GM21786 (cell line): Measurements from ENCODE around the gene TPM1.
"Not testable (repeated sequence)": the region's sequence is repeated elsewhere in the genome, so short reads cannot be mapped to it uniquely, and the experiment has no call there.

ENCODE experiments used
- ATAC-seq: cut with Tn5 transposase; IDR thresholded peaks from one replicate; pipeline ENCODE4 v1.9.1; 2021; ENCODE audit not compliant: unreplicated experiment

The TPM1 gene

DNA sequence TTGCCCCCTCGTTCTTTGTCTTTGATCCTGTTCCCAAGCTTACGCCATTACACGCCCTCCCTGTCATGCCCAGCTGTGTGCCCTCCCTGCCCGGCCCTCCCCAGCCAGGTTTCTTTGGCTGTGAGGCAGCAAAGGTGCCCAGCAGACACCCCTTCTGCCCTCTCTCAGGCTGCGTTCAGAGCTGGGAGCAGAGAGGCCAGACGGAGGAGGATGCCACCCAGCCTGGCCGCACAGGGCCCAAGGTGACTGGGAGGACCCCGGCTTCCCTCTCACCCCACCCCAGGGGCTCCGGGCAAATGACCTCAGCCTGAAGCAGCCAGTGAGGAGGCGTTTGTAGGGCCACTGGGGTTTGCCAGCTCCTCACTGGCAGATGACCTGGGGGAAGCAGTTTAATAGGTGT lies 48.3 kb downstream of the TPM1 start:
- no peak for ATAC-seq

DNA sequence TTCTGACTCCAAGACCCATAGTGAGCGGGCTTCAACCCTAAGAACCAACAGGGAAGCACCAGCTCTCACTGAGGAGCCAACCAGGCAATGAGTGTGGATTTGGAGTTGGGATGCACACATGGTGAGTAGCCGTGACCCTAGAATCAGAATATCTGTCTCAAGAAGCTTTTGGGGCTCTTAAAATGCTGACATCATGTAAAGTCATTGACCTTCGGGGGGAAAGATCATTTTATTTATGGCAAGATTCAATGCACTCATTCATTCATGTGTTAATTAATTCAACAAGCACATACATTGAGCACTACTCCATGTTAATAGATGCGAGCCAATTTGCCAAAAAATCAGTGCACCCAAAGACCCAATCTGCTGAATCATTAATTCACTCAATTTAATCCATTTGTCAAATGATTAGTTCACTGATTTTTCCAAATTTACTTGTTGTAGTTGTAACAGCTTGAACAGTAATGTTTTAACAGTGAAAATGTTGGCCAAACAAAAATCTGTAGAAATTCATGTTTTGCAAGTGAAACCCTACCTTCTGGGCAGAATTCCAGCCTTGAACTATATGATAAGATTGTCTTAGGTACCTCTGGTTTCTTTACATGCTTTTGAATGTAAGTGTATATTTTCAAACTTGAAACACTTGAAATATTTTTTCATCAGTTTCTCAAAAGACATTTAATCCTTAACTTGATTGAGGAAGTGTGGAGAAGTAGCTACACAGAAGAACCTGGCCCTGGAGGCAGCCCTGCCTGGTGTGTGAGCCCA lies 49.3 kb downstream of the TPM1 start:
- no peak for ATAC-seq

DNA sequence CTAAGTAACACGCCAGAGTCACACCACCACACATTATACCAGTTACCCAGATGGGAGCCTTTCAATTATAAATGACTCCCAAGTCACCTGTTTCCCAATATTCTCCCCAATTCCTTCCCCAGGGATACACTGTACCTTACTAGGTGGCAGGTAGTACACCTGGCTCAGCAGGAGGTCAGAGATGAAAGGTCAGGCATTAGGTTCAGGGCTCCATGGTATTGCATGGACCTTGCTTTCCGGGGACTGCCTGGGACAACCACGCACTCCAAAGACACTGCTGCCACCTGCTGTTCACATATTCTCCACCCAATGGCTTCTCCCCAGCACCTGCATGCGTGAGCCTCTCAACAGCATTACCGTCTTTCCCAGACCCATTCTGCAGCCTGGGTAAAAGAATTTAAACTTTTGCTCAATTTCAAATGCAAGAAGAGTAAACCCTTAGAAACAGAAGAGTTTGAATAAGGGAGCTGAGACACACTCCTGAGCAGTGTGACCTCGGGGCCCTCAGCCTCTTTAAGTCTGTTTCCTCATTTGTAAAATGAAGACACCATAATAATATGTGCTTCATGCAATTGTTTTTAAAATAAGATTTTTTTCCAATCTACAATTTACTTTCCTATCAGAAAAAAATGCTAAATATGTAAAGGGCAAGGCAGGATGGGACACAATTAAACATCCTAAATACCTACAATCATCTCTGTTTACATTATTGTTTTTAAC lies 51.1 kb downstream of the TPM1 start:
- peak; percentile 53 for ATAC-seq

DNA sequence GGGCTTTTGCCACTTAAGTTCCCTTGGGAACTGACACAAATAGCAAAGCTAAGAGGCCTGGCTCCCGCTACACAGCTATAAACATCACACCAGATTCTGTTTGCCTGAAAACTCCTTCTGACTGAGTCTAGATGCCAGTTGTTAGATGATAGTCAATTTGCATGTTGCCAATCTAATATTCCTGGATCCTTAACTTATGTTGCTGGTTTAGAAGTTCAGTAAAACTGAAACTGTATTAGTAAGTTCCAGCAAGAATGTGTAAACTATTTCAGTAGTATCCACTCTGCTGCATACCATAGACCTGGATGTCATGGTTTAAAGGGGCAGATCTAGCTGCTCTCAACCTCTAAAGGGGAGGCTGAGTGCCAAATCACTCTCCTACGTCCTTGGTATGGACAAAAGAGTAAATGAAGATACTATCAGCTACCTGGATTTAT lies 52.0 kb downstream of the TPM1 start:
- ATAC-seq = no peak

DNA sequence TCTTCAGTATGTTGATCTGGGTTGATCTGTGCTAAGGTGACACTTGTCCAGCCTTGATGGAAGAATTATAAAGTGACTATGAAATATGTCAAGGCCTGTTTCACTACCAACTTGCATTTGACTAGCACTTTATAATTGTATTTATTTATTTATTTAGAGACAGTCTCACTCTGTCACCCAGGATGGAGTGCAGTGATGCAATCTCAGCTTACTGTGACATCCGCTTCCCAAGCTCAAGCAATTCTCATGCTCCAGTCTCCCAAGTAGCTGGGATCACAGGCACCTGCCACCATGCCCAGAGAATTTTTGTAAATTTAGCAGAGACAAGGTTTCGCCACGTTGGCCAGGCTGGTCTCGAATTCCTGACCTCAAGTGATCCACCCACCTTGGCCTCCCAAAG lies 53.6 kb downstream of the TPM1 start:
- ATAC-seq = no peak

DNA sequence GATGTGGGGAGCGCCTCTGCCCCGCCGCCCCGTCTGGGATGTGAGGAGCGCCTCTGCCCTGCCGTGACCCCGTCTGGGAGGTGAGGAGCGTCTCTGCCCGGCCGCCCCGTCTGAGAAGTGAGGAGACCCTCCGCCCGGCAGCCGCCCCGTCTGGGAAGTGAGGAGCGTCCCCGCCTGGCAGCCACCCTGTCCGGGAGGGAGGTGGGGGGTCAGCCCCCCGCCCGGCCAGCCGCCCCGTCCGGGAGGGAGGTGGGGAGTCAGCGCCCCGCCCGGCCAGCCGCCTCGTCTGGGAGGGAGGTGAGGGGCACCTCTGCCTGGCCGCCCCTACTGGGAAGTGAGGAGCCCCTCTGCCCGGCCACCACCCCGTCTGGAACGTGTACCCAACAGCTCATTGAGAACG lies 56.4 kb downstream of the TPM1 start:
- ATAC-seq = not testable (repeated sequence)

DNA sequence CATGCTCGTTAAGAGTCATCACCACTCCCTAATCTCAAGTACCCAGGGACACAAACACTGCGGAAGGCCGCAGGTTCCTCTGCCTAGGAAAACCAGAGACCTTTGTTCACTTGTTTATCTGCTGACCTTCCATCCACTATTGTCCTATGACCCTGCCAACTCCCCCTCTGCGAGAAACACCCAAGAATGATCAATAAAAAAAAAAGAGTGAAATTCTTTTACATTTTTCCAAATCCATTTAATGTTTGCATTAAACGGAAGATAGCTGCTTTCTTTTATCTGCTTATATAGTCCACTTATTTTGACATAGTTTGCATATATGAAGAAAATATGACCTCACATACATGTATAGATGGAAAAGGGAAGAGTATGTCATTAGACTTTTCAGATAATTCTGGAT lies 57.0 kb downstream of the TPM1 start:
- ATAC-seq = not testable (repeated sequence)

DNA sequence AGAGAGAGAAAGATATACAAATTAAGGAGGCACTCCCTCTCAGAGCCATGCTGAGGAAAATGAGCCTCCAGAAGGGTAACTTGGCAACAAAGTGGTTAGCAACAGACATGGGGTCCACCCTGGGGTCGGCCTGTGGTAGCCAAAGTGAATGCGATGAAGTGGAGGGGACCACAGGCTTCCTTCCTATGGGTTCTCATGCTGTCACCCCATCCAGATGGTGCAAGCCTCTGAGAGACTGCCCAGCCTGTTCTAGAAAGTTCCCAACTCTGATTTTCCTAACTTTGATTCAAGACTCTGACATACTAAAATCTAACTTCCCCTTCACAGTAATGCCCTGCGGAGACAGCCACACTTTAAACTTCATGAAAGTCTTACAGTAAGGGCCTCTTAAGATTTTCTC lies 60.9 kb downstream of the TPM1 start:
- ATAC-seq = no peak

DNA sequence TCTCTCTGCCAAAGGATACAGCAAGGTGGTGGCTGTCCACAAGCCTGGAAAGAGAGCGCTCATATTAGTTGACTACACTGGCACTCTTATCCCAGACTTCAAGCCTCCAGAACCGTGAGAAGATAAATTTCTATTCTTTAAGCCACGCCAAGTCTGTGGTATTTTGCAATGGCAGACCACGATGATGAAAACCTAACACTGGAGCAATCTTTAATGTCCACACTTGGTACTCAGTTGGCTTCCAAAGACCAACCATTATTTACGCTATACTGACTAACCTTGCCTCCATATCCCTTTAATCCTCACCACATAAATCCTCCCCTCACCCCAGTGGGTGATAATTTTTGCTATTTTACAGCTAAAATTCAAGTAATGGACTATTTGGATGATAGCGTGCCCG lies 62.2 kb downstream of the TPM1 start:
- ATAC-seq = no peak

DNA sequence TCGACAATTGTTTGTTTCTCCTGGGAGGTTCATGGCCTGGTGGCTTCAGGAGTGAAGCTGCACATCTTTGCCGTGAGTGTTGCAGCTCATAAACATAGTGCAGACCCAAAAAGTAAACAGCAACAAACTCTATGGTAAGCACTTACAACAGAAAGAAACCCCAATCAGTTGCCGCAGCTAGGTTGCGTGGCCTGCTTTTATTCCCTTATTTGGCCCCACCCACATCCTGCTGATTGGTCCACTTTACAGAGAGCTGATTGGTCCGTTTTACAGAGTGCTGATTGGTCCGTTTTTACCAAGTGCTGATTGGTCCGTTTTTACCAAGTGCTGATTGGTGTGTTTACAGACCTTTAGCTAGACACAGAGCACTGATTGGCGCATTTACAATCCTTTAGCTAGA lies 62.8 kb downstream of the TPM1 start:
- ATAC-seq = not testable (repeated sequence)

DNA sequence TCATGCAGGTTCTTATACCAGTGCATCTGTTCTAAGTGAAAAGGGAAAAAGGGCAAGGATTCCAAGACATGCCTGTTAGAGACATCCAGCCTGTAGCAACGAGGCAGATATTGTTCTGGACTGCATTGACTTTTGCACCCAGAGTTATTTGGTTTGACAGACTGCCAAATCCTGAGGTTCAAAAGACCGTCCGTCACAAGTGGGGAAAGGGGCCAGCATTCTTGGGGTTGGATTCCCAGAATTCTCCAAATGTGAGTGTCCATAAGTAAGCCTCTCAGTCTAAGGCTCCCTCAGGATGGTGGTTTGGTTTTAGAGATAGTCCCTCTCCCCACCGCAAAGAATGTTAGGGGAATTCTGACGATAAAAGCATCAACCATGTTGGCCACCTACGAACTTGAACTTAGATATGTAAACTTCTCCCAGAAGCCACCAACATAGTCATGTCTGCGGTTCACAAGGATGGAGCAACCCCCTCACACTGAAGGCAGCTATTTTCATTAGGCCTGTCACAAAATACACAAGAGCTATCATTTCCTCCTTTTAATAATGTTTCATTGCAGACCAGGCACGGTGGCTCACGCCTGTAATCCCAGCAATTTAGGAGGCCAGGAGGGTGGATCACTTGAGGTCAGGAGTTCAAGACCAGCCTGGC lies 65.5 kb downstream of the TPM1 start:
- no peak for ATAC-seq

DNA sequence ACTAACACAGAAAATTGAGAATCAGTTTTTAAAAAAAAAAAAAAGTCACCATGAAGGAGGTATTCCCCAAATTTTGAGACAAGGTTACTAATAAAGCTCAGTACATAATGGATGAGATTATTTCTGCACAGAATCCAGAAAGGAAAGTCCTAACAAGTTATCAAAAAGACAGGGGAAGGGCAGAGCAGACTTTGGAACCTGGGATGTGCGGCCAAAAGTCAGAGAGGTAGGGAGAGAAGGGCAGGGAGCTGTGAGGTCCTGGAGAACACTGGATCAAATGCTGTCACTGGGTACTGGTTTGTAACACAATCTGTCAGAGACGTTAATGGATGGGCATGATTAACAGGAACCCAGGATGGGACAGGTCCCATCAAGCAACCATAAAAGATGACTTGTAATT lies 67.0 kb downstream of the TPM1 start:
- ATAC-seq = no peak

DNA sequence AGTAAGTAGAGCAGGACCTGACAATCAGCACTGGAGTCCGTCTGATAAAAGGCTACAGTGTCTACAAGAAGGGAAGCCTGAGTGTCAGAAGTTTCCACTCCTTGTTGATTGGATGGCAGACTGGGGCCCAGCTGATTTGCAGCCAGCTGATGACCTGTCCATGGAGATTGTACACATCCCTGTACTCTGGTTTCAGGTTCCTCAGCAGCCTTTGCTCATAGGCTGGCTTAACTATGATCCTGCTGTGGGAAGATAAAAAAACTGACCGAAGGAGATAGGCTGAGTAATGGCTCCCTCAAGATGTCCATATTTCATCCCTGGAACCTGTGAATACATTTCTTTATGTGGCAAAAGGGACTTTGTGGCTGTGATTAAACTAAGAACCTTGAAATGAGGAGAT lies 67.4 kb downstream of the TPM1 start:
- ATAC-seq = no peak

DNA sequence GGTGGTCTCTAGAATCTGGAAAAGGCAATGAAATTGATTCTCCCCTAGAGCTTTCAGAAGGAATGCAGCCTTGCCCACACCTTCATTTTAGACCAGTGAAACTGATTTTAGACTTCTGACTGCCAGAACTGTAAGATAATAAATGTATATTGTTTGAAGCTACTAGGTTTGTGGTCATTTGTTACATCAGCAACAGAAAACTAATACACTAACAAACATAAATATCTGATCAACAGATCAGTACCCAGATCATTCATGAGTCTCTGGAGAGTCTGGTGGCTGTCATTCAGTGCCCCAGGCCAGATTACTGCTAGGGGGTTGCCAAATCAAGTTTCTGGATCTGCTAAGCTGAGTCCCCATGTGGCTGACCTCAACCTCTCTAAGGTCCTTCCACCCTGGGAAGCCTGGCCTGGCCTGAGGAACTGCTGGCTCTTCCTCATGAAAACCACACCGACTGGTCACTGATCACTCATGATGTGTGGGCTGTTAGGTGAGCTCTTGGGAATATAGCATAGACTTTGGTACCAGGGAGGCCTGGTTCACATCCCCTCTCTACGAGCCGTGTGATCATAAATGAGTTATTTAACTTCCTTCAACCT lies 68.0 kb downstream of the TPM1 start:
- ATAC-seq = no peak

DNA sequence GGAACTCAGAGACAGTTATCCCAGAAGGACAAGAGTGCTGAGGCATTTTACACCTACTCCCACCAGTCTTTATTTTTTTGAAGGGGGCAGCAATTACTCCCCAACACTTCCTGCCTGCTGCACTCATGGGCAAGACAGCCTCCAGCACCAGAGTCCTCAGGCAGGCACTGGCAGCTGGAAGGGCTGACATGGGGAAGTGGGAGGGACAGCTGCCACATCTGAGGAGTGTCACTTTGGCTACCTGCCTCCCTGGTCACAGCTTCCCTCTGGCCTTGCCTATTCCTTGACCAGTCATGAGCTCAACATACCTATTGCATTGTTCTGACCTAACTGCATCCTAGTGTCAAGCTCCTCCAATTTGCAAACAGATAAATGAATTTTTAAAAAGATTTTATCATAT lies 68.9 kb downstream of the TPM1 start:
- ATAC-seq = no peak

DNA sequence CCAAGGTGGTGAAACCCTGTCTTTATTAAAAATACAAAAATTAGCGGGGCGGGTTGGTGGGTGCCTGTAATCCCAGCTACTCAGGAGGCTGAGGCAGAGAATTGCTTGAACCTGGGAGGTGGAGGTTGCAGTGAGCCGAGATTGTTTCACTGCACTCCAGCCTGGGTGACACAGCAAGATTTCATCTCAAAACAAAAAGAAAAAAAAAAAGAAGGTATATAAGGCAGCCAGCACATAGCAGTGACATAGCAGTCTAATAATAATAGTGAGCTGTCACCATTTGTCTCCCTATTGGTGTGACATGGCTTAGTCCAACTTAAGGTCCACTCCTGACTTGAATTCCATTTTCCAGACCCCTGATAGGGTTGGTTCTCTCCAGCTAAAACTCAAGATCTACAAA lies 70.3 kb downstream of the TPM1 start:
- no peak for ATAC-seq

DNA sequence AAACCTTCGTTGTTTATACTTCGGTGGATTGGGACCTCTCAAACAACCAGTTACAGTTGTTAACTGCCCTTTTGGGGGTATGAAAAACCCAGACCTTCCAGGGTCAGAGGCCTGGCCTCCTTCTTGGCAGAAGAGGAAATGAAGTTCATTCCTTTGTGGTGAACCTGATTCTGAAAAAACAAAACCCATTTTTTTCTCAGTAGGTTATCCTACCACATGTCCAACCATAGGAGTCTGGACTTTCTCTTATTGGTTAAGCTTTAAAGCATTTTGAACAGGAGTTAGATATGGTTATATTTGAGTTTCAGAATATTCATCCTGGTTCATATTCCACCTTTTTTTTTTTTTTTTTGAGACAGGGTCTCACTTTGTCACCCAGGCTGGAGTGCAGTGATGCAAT lies 71.9 kb downstream of the TPM1 start:
- no peak for ATAC-seq
